GM20000 (cell line): Measurements from ENCODE around the gene CMSS1.

ENCODE experiments used
- DNase-seq: peaks from one replicate; pipeline ENCODE4 v3.0.0; 2012; ENCODE audit warnings: low spot score
- TF ChIP-seq, protein P1 (sequence below): IDR thresholded peaks from 2 replicates; pipeline ENCODE4 v1.5.1; 2012; ENCODE audit warnings: mild to moderate bottlenecking, control low read depth; ENCODE audit errors: extremely low read depth, missing control alignments

CMSS1 gene

DNA sequence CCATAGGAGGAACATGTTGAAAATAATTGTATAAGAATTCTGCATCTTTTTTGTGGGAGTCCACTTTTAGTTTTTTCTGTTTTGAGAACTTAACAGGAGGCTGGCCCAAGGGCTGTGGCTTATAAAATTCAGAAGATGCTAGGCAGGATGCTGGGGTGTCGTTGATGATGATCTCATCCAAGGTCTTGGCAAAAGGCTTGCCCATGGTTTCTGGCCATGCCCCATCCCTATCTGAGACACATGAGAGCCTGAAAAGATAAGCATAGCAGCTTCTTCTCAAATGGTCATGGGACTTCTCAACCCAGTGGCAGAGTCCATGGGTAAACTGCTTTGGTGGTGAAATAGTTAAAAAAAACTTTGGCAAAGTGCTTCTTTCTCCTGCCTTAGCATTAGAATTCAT, 35.2 kb downstream of the CMSS1 start:
- TF ChIP-seq, protein P1, sequence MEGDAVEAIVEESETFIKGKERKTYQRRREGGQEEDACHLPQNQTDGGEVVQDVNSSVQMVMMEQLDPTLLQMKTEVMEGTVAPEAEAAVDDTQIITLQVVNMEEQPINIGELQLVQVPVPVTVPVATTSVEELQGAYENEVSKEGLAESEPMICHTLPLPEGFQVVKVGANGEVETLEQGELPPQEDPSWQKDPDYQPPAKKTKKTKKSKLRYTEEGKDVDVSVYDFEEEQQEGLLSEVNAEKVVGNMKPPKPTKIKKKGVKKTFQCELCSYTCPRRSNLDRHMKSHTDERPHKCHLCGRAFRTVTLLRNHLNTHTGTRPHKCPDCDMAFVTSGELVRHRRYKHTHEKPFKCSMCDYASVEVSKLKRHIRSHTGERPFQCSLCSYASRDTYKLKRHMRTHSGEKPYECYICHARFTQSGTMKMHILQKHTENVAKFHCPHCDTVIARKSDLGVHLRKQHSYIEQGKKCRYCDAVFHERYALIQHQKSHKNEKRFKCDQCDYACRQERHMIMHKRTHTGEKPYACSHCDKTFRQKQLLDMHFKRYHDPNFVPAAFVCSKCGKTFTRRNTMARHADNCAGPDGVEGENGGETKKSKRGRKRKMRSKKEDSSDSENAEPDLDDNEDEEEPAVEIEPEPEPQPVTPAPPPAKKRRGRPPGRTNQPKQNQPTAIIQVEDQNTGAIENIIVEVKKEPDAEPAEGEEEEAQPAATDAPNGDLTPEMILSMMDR, result no peak

GRCh38 chr3:99854756-99855298, 37.2 kb downstream of the CMSS1 start:
- no peak for DNase-seq
- TF ChIP-seq, protein P1, result no peak

More for the DNA sequence above, 35.2 kb downstream of the CMSS1 start:
- no peak for DNase-seq

GRCh38 chr3:99855900-99856299, 38.2 kb downstream of the CMSS1 start:
- no peak for DNase-seq

DNA sequence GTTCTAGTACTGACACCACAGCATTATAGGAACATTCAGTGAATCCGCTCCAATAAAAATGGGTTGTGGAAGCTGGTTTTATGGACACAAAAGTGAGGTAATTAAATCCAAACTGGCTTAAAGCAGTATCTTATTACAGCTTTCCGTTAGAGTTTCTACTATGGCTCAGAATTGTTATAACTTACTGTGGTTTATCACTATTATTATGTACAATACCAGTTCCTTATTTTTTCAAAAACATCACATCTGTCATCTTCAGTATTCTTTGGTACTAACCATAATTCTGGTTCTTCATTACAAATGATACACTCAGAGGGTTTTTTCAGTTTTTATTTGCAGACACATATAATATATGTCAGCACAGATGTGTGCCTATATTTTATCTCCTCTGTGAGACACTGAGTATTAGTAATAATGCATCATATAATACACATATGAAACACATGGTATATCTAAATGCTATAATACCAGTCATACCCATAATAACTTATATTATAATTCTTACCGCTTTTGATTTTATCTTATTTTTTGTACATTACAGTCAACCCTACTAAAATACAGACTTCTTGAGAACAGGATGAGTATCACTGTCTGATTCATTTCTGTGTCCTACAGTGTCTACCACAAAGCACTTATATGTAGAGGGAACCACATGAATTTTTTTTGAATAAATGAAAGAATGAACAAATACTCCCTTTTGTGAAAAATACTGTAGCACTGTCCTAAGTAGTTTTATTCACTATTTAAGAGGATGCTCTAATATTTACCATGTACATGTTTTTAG, 39.0 kb downstream of the CMSS1 start:
- TF ChIP-seq, protein P1, result no peak

More at GRCh38 chr3:99855900-99856299, 38.2 kb downstream of the CMSS1 start:
- TF ChIP-seq, protein P1, result no peak

GRCh38 chr3:99857278-99857677, 39.6 kb downstream of the CMSS1 start:
- no peak for DNase-seq
- TF ChIP-seq, protein P1, result no peak

More for the DNA sequence above, 39.0 kb downstream of the CMSS1 start:
- DNase-seq, result no peak

DNA sequence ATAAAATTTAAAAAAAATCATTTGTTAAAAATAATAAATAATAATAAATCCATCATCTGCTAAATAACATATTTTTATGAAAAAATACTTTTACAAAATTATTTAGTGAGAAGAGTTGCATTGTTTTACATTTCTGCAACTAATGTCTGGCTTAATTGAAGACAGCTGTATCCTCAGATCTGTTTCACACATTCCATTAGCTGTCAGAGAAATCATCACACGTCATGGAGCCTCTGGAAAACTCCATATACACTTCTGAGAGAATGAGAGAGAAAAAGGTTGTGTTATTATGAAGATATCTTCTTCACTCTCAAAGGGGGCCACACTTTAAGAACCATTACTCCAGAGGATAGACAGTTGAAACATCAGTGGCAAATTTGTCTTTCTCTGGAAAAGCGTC, 40.8 kb downstream of the CMSS1 start:
- TF ChIP-seq, protein P1, result no peak

DNA sequence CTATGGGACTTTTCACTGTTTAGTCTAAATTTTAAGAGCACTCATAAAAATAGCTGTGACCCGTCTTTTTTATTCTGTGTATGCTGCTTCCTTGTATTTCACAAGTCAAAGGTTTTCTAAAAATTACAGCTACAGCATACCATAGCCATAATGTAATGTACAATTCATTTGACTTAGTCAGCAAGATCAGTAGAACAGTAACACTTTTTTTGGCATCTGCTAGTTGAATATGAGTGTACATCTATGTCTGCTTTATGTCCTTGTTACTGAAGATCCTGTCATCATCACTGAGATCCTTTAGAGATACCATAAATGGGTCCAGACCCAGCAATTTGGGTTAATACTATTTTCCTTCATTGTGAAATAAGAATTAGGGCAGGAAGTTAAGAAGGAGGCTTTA, 42.2 kb downstream of the CMSS1 start:
- DNase-seq, result no peak
- TF ChIP-seq, protein P1, result no peak

More for the DNA sequence above, 40.8 kb downstream of the CMSS1 start:
- DNase-seq, result no peak
